SK-N-SH (cell line): Measurements from ENCODE around the gene TSPO2.

ENCODE experiments used
- CTCF ChIP-seq: fragments of 200-600 bp; sonication (generic); IDR thresholded peaks from 2 replicates; pipeline ENCODE4 v1.6.1; 2017; ENCODE audit warnings: antibody characterized with exemption, mild to moderate bottlenecking, moderate library complexity
- EP300 ChIP-seq, 2 experiments: IDR thresholded peaks; 2 replicates each; pipeline versions ENCODE4 v1.4.0 to v1.6.1; 2012; ENCODE audit warnings: borderline replicate concordance in 1 of 2, low read depth in 1 of 2, low read length in 1 of 2
- FOXM1 ChIP-seq: IDR thresholded peaks from 2 replicates; pipeline ENCODE4 v1.4.0; 2012; ENCODE audit warnings: low read depth, mild to moderate bottlenecking
- IRF3 ChIP-seq: fragments of 150-350 bp; IDR thresholded peaks from 2 replicates; pipeline ENCODE4 v1.6.1; 2016; ENCODE audit warnings: mild to moderate bottlenecking, low read depth, low read length
- MAX ChIP-seq: IDR thresholded peaks from 2 replicates; pipeline ENCODE4 v1.4.0; 2012; ENCODE audit warnings: low read depth
- NFIC ChIP-seq: IDR thresholded peaks from 2 replicates; pipeline ENCODE4 v1.4.0; 2012; ENCODE audit warnings: borderline replicate concordance
- PBX3 ChIP-seq: IDR thresholded peaks from 2 replicates; pipeline ENCODE4; 2012
- POLR2AphosphoS5 ChIP-seq: IDR thresholded peaks from 2 replicates; pipeline ENCODE4 v1.6.1; 2012; ENCODE audit warnings: low read depth, low read length
- RCOR1 ChIP-seq: fragments of 150-350 bp; IDR thresholded peaks from 2 replicates; pipeline ENCODE4 v1.6.1; 2017; ENCODE audit warnings: antibody characterized with exemption, low read length
- REST ChIP-seq: IDR thresholded peaks from 2 replicates; pipeline ENCODE4 v1.6.1; 2012; ENCODE audit warnings: mild to moderate bottlenecking, low read depth, low read length, moderate library complexity
- RFX5 ChIP-seq: IDR thresholded peaks from 2 replicates; pipeline ENCODE4 v1.6.1; 2012; ENCODE audit warnings: mild to moderate bottlenecking, improper control_type of control experiment, low read length
- RXRA ChIP-seq: IDR thresholded peaks from 2 replicates; pipeline ENCODE4 v1.4.0; 2012; ENCODE audit warnings: low read depth, mild to moderate bottlenecking, borderline replicate concordance
- SIN3A ChIP-seq: IDR thresholded peaks from 2 replicates; pipeline ENCODE4 v1.6.1; 2012; ENCODE audit warnings: low read depth, mild to moderate bottlenecking, low read length, moderate library complexity, borderline replicate concordance
- TCF12 ChIP-seq: IDR thresholded peaks from 2 replicates; pipeline ENCODE4 v1.4.0; 2012

GRCh38 chr6:41008011-41008410 lies 34.3 kb upstream of the TSPO2 start:
- no peak for TF ChIP-seq PBX3
- TF ChIP-seq RFX5 = no peak
- TF ChIP-seq EP300 (IDR thresholded peaks at IDR 0.05; ENCODE audit: borderline replicate concordance in 1 of 2, low read depth in 1 of 2, low read length in 1 of 2) = no peak
- TF ChIP-seq RCOR1 = no peak
- TF ChIP-seq CTCF = no peak
- no peak for TF ChIP-seq REST
- TF ChIP-seq RXRA = no peak
- TF ChIP-seq POLR2AphosphoS5 = no peak
- no peak for TF ChIP-seq MAX
- no peak for TF ChIP-seq SIN3A
- TF ChIP-seq IRF3 = no peak
- no peak for TF ChIP-seq NFIC
- no peak for TF ChIP-seq FOXM1
- TF ChIP-seq TCF12 = no peak
